ENCODE data around the gene KRT7. TPM values are rescaled to one million over a fixed set of nuclear protein-coding genes. Genes with fewer than 3 reads are reported as not detected.
"Not testable (repeated sequence)": the region's sequence is repeated elsewhere in the genome, so short reads cannot be mapped to it uniquely, and the experiment has no call there.

Gene KRT7
- total RNA-seq, 2 experiments from 2014 or later = not detected

- Mint-ChIP-seq H3K27me3 (peaks cover 6% of the 10 kb centered on the region), H3K27ac (no peak overlapping the region), H3K4me3 (no peak overlapping the region), H3K9me3 (no peaks in the 10 kb centered on the region), H3K4me1 (ENCODE audit: low read depth) (no peaks in the 10 kb centered on the region), H3K36me3 (ENCODE audit: low read depth) (no peaks in the 10 kb centered on the region)
- DNase-seq (no peak), ATAC-seq (ENCODE audit: poor library complexity) (no peak)
- Histone ChIP-seq H3K9me3 (ENCODE audit: control insufficient read depth in 1 of 2, insufficient read depth in 1 of 2, low read length in 2 of 2) (no peaks in the 10 kb centered on the region), H3K4me3 (ENCODE audit: low read length) (no peak overlapping the region), H3K27ac (ENCODE audit: low read depth in 1 of 2, low read length in 2 of 2) (no peak overlapping the region), H3K4me1 (ENCODE audit: insufficient read depth, low read length) (no peaks in the 10 kb centered on the region), H3K27me3 (ENCODE audit: control insufficient read depth in 1 of 2, insufficient read depth in 2 of 2, low read length in 2 of 2) (no peaks in the 10 kb centered on the region), H3K36me3 (ENCODE audit: insufficient read depth, low read length) (no peaks in the 10 kb centered on the region)
- ChIA-PET POLR2A (no interaction called here), CTCF (no interaction called here)
- intact Hi-C loops (cut with DNase I, micrococcal nuclease) = no loop called here
- no peak for TF ChIP-seq CTCF (IDR thresholded peaks at IDR 0.05)
Observed at GRCh38 chr12:52285172-52285745, 52.2 kb downstream of the KRT7 start.

GRCh38 chr12:52285851-52286530 is 52.9 kb downstream of the KRT7 start:
- H3K4me3 Mint-ChIP-seq = no peak overlapping the region
- DNase-seq (peak in 1 of 14 experiments; percentile 22), ATAC-seq (ENCODE audit: poor library complexity) (no peak)
- intact Hi-C loops (cut with DNase I, micrococcal nuclease) = no loop called here
- no peak for TF ChIP-seq CTCF (IDR thresholded peaks at IDR 0.05)
- H3K9me3 Mint-ChIP-seq = no peaks in the 10 kb centered on the region
- H3K4me1 ChIP-seq (ENCODE audit: insufficient read depth, low read length) = no peaks in the 10 kb centered on the region
- H3K27ac ChIP-seq (ENCODE audit: low read depth in 1 of 2, low read length in 2 of 2) = no peak overlapping the region
- POLR2A ChIA-PET = no interaction called here
- peaks cover 5% of the 10 kb centered on the region for H3K27me3 Mint-ChIP-seq
- no peaks in the 10 kb centered on the region for H3K36me3 ChIP-seq (ENCODE audit: insufficient read depth, low read length)
- H3K27ac Mint-ChIP-seq = no peak overlapping the region
- no peaks in the 10 kb centered on the region for H3K9me3 ChIP-seq (ENCODE audit: control insufficient read depth in 1 of 2, insufficient read depth in 1 of 2, low read length in 2 of 2)
- no peak overlapping the region for H3K4me3 ChIP-seq (ENCODE audit: low read length)
- no peaks in the 10 kb centered on the region for H3K4me1 Mint-ChIP-seq (ENCODE audit: low read depth)
- no peaks in the 10 kb centered on the region for H3K27me3 ChIP-seq (ENCODE audit: control insufficient read depth in 1 of 2, insufficient read depth in 2 of 2, low read length in 2 of 2)
- CTCF ChIA-PET = no interaction called here
- no peaks in the 10 kb centered on the region for H3K36me3 Mint-ChIP-seq (ENCODE audit: low read depth)

DNA sequence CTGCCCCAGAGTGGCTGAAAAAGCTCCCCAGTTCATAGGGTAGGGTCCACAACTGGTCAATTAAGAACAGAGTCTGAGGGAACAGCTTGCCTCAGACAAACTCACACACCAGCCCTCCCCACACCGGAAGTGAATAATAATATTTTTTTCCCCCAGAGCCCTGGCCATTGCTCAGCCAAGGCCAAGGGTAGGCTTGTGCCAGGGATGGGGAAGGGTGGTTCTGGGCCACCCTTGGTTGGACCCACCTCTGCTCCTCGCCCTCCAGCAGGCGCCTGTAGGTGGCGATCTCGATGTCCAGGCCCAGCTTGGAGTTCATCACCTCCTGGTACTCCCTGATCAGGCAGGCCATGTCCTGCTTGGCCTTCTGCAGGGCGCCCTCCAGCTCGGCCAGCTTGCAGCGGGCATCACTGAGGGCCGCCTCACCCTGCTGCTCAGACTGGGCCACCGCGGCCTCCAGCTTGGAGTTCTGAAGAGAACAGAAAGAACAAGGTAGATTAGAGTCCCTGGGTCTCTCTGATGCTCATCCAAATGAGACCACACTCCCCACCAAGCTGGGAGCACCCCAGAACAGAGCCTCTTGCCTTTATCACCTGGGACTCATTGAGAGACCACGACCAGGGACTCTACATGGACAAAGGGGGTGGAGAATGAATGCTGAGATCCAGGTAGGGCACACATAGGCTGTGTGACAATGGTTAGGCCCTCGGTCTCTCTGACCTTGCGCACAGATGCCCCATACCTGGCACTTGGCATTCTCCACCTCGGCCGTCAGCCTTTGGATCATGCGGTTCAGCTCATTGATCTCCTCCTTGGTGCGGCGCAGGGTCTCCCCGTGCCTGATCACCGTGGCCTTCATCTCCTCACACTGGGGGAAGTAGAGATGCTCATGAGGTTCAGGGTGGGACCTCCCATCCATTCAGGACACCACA is 54.1 kb downstream of the KRT7 start:
- H3K36me3 ChIP-seq (ENCODE audit: insufficient read depth, low read length); H3K9me3 ChIP-seq (ENCODE audit: control insufficient read depth in 1 of 2, insufficient read depth in 1 of 2, low read length in 2 of 2); H3K4me3 Mint-ChIP-seq; H3K4me1 Mint-ChIP-seq (ENCODE audit: low read depth); H3K4me3 ChIP-seq (ENCODE audit: low read length); intact Hi-C loops (cut with DNase I, micrococcal nuclease); H3K9me3 Mint-ChIP-seq; ATAC-seq (ENCODE audit: poor library complexity); H3K4me1 ChIP-seq (ENCODE audit: insufficient read depth, low read length); POLR2A ChIA-PET; H3K36me3 Mint-ChIP-seq (ENCODE audit: low read depth); H3K27me3 ChIP-seq (ENCODE audit: control insufficient read depth in 1 of 2, insufficient read depth in 2 of 2, low read length in 2 of 2); H3K27ac ChIP-seq (ENCODE audit: low read depth in 1 of 2, low read length in 2 of 2); CTCF ChIA-PET; H3K27ac Mint-ChIP-seq: not testable (repeated sequence)
- peak in 1 of 14 experiments; percentile 21 for DNase-seq
- peaks cover 14% of the 10 kb centered on the region for H3K27me3 Mint-ChIP-seq

DNA sequence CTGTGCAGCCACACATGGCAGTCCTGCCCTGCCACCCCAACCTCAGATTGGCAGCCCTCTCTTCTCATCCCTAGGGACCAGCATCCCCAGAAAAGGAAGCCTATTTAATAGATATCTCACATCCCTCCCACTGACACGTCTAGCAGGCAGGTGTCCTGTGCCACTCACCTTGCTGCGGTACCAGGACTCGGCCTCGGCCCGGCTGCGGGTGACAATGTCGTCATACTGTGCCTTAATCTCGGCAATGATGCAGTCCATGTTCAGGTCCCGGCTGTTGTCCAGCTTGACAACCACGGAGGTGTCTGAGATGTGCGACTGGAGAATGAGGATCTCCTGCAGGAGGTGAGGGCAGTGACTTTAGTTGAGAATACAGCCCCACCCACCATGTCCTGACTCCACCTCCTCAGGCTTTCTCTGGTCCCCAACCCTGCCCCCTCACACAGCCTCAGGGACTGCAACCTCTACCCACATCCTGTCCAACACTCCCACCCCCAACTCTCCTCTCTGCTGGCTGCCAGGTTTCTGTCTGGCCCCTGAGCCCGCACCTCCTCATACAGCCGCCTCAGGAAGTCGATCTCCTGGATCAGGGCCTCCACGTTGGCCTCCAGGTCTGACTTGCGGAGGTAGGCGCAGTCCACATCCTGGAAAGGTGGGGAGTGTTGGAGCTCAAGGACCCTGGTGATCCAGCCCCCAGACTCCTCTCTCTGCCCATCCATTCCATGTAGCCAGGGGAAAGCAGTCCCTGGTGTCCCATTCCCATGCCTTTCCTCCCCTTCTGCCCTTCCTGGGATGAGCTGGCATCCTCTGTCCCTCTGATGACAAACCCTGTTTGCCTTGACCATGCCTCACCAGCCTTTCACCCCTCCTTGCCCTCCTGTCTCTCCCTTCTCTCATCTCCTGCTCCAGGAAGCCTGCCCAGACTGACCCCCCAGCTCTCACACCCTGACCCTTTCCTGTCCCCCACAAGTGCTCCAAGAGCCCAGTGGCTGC is 55.1 kb downstream of the KRT7 start:
- H3K4me3 Mint-ChIP-seq; H3K27ac ChIP-seq (ENCODE audit: low read depth in 1 of 2, low read length in 2 of 2); H3K4me3 ChIP-seq (ENCODE audit: low read length); H3K9me3 Mint-ChIP-seq; H3K9me3 ChIP-seq (ENCODE audit: control insufficient read depth in 1 of 2, insufficient read depth in 1 of 2, low read length in 2 of 2); intact Hi-C loops (cut with DNase I, micrococcal nuclease); H3K4me1 Mint-ChIP-seq (ENCODE audit: low read depth); H3K4me1 ChIP-seq (ENCODE audit: insufficient read depth, low read length); CTCF ChIA-PET; ATAC-seq (ENCODE audit: poor library complexity); H3K27me3 ChIP-seq (ENCODE audit: control insufficient read depth in 1 of 2, insufficient read depth in 2 of 2, low read length in 2 of 2); H3K36me3 ChIP-seq (ENCODE audit: insufficient read depth, low read length); H3K36me3 Mint-ChIP-seq (ENCODE audit: low read depth); H3K27ac Mint-ChIP-seq; POLR2A ChIA-PET: not testable (repeated sequence)
- peaks cover 12% of the 10 kb centered on the region for H3K27me3 Mint-ChIP-seq
- peak in 2 of 14 experiments; percentile 5 to 22 for DNase-seq

DNA sequence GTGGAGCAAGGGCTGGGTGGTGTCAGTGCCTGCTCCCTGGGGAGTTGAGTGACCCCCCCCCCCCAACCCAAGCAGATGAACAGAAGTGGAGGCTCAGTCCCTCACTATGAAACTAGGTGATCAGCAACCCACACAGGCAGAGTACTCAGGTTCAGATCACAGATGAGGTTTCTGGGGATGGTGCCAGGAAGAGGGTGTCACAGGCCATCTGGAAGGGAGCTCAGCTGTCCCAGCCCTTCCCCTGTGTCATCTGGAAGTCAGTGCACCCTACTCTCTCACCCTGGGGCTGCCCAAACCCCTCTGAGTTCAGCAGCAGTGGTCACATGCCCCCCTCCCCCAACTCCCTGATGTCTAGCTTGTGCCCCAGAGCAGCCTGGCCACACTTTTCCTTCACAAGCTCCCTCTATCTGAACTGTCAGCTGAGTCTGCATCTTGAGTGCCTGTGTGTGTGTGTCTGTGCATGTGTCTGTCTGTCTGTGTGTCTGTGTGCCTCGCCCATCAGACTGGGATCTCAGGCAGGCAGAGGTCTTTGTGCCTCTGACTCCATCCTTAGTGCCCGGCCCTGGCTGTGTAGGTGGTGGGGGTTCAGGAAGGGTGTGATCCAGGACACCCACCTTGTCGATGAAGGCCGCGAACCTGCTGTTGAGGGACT is 57.6 kb downstream of the KRT7 start:
- H3K4me1 ChIP-seq (ENCODE audit: insufficient read depth, low read length); CTCF ChIA-PET: not testable (repeated sequence)

More for the DNA sequence above, 57.6 kb downstream of the KRT7 start:
- H3K27me3 ChIP-seq (ENCODE audit: control insufficient read depth in 1 of 2, insufficient read depth in 2 of 2, low read length in 2 of 2); ATAC-seq (ENCODE audit: poor library complexity); H3K9me3 Mint-ChIP-seq; H3K4me1 Mint-ChIP-seq (ENCODE audit: low read depth); H3K27ac Mint-ChIP-seq; DNase-seq; H3K4me3 ChIP-seq (ENCODE audit: low read length); H3K36me3 ChIP-seq (ENCODE audit: insufficient read depth, low read length); H3K27ac ChIP-seq (ENCODE audit: low read depth in 1 of 2, low read length in 2 of 2); H3K36me3 Mint-ChIP-seq (ENCODE audit: low read depth); POLR2A ChIA-PET; intact Hi-C loops (cut with DNase I, micrococcal nuclease); H3K9me3 ChIP-seq (ENCODE audit: control insufficient read depth in 1 of 2, insufficient read depth in 1 of 2, low read length in 2 of 2); H3K4me3 Mint-ChIP-seq: not testable (repeated sequence)
- H3K27me3 Mint-ChIP-seq = peaks cover 20% of the 10 kb centered on the region

All from CD4-positive, alpha-beta T cell (primary cell).